GM18858 (cell line): ENCODE results near the gene ARMC9.
A peak's percentile ranks its signal among the peaks of the same experiment; 100 is the strongest.

Source experiments
- ATAC-seq: cut with Tn5 transposase; IDR thresholded peaks from one replicate; pipeline ENCODE4 v1.9.1; 2021; ENCODE audit not compliant: unreplicated experiment

Gene ARMC9

DNA sequence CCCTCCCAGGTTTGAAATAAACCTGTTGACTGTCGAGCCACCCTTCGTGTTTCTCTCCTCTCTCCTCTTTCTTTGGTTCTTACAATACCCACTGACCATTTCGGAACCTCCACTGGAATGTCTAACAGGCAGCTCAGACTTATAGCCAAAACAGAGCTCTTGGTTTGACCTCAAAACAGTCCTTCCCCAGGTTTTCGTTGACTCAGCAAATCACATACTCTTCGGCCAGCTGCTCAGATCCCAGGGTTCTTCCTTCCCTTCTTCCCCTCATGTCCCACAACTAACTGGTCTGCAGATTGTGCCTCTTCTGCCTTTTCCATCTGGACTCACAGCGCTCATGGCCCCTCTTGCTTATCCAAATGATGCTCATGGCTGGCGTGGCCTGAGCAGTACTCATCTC, 4.7 kb downstream of the ARMC9 start:
- no peak for ATAC-seq

DNA sequence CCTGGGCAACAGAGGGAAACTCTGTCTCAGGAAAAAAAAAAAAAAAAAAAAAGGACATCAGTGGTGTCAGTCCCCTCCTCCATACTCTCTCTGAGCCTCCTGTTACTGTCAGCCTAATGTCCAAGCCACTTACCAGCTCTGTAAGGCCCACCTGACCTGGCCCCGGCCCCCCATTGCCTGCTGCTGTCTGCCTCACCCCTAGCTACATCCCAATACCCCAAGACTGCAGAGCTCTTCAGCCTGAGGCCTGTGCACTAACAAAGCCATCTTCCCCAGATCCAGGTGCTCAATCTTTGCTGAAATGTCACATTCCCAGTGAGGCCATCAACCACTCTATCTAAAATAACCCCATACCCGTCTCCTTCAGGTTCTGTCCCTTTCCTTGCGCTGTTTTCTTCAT, 5.7 kb downstream of the ARMC9 start:
- no peak for ATAC-seq

DNA sequence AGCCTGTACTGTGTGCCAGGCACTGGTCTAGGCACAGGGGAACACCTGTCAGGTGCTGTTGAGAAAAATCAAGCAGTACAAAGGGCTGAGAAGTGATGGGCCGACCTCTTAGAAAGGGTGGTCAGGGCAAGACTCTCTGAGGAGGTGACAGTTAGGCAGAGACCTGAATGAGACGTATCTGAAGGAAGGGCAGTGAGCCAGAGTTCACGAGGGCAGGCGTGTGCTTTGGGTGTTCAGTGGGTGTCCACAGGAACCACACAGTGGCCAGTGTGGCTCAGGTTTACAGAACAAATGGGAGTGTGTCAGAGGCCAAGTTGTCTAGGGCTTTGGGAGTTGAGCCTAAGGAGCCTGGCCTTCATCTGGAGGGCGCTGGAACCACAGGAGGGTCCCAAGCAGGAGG, 6.2 kb downstream of the ARMC9 start:
- no peak for ATAC-seq

DNA sequence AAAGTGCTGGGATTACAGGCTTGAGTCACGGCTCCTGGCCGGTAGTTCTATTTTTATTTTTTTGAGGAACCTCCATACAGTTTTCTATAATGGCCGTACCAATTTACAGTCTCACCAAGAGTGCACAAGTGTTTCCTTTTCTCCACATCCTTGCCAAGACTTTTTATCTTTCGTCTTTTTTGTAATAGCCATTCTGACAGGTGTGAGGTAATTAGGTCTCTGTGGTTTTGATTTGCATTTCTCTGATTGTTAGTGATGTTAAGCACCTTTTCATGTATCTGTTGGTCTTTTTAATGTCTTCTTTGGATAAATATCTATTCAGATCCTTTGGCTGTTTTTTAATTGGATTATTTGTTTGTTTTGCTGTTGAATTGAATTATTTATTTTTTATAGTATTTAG, 9.3 kb downstream of the ARMC9 start:
- no peak for ATAC-seq

DNA sequence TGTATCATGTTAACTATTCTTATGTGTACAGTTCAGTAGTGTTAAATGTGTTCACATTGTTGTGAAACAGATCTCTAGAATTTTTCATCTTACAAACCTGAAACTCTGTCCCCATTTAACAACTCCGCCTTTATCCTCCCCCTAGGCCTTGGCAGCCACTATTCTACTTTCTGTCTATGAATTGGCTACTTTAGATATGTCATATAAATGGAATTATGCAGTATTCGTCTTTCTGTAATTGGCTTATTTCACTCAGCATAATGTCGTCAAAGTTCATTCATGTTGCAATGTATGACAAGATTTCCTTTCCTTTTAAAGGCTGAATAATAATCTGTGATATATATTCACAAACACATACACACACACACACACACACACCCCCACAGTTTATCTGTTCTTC, 12.4 kb downstream of the ARMC9 start:
- ATAC-seq, result no peak

DNA sequence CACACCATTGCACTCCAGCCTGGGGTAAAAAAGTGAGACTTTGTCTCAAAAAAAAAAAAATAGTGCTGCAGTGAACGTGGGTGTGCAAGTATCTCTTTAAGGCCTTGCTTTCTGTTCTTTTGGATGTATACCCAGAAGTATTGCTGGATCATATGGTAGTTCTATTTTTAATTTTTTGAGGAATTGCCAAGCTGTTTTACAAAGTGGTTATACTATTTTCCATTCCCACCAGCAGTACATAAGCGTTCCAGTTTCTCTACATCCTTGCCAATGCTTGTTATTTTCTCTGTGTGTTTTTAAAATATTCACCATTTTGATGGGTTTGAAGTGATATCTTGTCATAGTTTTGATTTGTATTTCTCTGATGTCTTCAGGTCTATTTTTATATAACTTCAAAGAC, 13.1 kb downstream of the ARMC9 start:
- ATAC-seq, result no peak

DNA sequence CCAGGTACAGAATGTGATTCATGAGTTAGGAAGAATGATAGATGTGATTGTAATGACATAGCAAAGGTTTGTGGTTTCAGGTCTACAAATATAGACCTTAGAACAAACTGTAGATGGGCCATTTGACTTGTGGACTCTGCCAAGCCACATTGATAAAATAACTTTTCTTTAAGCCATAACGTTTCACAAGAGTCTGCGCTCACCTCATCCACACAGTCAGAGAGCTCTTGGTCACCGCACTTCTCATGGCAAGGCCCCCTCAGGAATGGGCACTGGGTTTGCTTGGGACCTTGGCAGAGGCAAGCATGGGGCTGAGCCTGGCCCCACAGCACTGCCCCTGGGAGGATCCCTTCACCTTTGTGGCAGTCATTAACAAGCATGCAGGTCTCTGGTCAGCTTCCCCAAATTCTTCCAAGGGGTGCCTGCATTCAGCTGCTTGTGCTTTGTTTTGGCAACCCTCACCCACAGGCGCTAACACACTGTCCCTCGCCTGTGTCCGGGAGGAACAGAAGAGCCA, 14.0 kb downstream of the ARMC9 start:
- no peak for ATAC-seq

DNA sequence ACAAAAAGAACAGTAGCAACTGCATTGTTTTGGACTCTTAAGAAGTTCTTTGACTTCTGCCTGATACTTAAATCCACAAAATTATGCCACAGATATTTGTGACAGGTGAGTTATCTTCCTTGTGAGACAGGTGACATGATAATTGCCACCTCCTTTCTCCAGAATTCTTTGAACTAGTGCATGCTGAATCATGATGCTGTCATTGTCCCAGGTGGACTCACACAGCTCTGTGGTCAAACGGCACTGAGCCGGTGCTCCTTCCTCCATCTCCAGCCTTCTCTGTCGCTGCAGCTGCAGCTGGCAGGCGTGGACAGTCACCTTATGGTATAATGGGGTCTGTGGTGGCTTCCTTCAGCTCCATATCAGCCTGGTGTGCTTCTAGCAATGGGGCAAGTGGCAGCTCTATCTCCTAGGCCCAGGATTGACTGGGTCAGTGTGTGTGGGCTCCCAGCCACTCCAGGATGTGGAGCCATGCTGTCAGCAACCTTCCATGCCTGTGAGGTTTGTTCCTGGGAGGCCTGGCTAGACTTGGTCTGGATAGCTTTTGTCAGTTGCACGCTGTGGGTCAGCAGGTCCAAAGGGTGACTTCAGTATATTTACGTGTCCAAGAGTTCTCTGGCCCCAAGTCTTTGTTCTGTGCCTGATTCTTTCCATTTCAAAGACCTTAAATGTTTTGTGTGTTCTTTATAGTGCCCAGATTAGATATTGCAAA, 15.7 kb downstream of the ARMC9 start:
- no peak for ATAC-seq

DNA sequence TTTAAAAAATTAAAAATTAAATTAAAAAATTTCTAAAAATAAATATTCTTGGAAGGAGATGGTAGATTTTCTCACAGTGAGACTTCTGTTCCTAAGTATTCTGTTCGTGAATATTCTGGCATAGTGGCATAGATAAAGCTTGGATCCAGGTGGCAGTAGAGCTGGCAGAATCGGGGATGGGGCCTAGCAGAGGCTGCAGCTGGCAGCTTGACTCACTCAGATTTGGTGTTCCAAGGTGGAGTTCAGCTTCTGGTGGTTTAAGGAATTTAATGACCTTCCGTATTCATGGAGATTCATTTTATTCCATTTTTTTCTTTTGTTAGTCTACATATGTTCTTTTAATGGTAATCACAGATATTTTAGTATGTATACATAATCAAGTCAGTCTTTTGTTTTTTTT, 19.9 kb downstream of the ARMC9 start:
- ATAC-seq, result no peak

DNA sequence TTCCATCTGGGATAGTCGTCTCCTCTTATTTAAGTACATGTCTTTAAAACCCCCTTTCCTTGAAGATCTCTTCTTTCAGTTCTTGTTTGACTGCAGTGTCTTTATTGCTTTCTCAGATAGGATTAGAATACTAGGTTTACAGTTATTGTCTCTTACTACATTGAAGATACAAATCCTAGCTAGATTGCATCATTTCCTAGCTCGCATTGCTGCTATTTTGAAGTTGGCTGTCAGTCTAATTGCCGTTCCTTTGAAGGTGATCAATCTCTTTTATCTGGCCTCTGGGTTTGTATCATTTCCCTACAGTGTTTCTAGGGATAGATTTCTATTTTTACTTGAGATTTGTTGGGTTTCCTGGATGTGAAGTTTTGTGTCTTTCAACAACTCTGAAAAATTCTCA, 20.9 kb downstream of the ARMC9 start:
- ATAC-seq, result no peak

DNA sequence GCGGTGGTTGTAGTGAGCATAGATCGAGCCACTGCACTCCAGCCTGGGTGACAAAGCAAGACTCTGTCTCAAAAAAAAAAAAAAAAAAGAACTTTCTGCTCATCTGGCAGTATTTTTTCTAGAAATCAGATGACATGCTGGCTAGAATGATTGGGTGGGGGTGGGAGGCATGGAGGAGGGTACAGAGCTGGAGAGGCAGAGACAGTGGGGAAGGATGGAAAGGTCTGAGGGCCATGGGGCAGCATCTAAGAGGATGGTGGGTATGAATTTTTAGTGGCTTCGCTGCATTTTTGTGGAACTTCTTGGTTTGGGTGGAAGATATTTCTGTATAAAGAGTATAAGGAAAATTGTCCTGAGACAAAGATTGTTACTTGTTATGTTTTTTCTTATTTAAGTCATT, 23.3 kb downstream of the ARMC9 start:
- no peak for ATAC-seq

DNA sequence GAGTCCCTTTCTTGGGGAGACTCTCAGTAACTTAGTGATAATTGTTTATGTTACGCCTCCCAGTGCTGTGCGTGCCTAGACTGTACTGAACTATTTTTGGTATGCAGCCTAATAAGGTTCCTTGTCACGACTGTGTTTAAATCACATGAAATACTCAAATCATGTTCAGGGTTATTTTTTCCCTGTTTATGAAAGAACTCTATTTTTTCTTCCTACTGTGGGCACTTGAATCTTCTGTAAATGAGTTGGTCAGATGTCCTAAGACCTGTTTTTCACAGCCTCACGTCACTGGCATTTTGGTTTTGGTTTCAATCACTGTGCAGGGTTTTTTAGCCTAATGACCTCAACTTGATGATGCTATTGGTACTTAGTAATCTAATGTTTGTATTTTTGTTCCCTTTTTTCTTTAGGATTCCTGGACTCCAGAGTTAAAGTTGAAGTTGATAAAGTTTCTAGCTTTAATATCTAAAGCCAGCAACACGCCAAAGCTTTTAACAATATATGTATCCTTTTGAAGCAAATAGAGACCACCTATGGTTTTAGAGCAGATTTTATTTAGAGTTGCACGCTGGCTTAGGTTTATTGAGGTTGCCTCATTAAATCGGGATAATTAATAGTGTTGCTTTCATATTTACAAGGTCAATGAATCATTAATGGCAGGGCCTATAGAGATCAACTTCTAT, 24.0 kb downstream of the ARMC9 start:
- ATAC-seq, result peak; percentile 59

DNA sequence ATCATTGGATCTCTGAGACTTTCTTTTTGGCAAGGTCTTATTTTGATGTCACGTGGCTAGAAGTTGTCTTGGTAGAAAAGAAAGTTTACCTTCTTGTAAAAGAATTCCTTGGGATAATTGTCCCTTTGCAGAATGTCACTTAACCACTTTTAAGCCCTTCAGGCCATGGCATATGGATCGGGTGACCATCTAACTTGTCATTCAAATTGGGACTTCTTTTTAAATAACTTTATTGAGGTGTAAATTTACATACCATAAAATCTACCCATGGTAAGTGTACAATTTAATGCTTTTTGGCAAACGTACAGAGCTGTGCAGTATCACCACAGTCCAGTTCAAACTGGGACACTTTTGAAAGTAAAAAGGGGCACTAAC, 24.6 kb downstream of the ARMC9 start:
- ATAC-seq, result no peak

DNA sequence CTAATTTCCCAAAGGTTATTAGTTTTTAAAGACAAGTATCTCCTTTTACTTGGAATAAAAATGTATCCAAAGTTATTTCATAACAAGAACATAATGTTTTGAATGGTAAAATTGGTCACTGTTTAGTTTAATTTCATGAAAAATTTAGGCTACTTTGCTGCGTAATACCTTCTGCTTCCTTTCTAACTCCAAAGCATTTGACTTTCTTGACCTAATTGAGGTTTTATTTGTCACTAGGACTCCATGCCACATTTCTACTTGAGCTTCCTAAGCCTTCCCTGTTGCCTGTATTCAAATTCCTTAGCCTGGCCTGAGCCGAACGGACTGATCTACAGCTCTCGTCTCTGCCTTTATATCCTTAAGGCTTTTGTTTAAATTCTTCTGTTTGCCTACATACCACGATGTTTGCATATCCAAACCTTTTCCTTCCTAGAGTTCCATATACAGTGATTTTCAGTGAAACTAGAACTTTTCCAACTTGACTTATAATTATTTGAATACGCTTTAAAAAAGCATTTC, 25.1 kb downstream of the ARMC9 start:
- no peak for ATAC-seq

DNA sequence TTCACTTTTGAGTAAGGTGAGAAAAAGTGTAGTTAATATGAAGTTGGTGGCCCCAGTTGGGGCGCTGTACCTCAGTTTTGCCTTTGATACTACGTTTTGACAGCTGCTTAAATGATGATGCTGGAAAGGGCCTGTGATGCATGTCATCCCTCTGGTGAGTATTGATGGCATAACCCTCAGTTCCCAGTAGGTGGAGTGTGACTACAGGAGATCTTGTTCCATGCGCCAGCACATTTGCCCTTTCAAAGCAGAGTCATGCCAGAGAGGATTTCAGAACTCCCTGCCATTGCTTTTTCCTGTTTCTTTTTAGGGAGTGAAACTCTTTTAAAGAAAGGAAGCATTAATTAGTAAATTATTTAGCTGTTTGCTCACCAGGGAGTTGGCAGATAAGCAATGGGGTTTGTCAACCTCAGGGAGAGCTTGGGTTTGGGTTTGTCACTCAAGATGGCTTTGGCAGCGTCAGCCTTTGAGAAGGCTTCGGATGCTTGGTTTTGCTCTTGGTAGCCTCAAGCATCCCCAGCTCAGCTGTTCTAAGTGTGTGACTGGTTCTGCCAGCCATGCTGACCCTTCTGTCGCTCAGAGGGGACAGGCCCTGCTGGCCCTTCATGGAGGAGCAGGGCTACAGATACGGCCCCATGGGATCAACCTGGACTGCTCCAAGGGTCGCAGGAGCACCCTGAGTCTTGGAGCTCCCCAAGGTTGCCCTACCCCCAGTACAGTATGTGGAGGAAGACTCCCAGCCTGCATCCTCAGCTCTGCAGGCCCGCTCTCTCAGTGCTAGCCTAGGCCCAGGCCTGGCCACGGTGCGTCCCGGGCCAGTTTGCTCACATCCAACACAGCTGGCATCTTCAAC, 29.1 kb downstream of the ARMC9 start:
- ATAC-seq, result peak; percentile 41

DNA sequence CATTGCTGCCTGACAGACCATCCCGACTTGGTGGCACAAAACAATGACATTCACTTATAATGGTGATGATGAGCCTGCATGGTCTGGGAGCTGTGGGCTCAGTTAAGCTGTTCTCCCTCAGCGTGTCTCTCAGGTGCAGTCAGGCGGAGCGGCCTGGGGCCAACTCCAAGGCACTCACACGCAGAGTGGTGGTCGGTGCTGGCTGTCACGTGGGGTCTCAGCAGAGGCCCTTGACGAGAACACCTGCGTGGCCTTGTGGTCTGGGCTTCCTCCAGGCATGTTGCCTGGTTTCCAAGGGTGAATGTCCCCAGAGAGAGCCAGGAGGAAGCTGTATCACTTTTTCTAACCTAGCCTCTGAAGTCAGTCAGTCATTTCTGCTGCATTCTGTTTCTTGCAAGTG, 29.8 kb downstream of the ARMC9 start:
- ATAC-seq, result peak; percentile 65

DNA sequence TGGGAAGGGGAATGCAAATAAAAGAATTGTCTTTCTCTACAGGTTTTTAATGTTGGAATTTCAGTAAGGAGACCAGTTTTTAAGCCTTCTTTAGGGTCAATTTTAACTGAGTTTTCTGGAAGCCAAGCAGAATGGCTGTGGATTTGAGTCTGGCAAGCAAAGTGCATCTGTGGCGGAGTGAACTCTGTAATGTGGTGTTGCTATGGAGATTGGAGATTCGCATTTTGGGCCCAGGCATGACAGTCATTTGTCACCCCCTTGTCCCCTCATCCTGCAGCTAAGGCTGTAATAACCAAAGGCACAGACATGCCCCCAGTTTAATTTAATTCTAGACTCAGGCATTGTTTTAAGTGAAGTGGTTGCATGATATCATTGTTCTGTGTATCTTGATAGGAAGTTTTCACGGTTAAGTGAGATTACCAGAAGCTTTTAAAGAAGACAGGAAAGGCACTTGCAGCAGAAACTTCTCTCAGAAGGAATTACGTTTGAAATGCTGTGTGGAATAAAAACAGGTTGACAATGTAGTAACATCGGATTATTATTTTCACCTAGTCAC, 30.6 kb downstream of the ARMC9 start:
- ATAC-seq, result no peak

DNA sequence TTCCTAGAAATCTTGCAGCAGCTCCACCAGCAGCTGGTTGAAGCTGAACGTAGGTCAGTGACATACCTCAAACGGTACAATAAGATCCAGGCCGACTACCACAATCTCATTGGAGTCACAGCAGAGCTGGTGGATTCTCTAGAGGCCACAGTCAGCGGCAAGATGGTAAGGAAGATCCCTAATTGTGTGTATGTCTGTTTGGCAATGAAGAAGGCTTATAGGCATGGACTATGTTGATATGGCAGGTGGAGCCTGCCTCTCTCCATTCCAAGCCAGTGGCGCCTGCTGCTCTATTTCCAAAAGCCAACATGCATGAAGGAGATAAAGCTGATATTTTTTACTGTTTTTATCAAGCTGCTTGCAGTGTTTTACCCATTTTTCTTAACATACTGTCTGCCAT, 36.8 kb downstream of the ARMC9 start:
- ATAC-seq, result no peak

DNA sequence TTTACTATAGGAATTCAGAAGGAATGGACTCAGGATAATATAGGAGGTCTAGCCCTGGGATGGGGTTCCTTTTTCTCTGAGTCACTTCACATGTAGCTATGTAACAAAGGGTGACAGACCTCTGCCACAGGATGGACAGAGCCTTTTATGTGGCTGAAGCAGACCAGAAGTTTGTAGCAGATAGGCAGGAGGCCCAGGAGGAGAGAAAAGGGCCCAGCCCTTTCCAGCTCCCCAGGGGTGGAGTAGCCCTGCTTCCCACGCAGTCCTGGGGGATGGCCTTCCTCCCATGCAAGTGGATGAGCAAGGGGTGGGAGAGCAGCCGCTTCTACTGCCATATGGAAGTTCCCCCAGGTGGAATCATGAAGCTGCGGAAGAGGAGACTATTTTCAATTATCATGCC, 40.3 kb downstream of the ARMC9 start:
- no peak for ATAC-seq

DNA sequence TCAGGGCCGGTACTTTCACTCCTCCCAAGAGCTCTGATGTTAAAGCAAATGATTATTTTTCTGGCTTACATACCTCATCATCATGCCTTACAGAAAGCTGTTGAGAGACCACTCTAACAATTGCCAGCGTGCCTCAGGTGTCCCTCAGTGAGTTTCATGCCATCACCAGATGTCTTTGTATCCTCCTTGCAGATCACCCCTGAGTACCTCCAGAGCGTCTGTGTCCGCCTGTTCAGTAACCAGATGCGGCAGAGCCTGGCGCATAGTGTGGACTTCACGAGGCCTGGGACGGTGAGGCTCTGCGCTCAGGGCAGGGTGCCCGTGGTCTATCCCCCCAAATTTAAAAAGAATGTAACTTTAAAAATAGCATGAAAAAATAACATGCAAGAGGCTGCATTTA, 41.3 kb downstream of the ARMC9 start:
- ATAC-seq, result no peak

DNA sequence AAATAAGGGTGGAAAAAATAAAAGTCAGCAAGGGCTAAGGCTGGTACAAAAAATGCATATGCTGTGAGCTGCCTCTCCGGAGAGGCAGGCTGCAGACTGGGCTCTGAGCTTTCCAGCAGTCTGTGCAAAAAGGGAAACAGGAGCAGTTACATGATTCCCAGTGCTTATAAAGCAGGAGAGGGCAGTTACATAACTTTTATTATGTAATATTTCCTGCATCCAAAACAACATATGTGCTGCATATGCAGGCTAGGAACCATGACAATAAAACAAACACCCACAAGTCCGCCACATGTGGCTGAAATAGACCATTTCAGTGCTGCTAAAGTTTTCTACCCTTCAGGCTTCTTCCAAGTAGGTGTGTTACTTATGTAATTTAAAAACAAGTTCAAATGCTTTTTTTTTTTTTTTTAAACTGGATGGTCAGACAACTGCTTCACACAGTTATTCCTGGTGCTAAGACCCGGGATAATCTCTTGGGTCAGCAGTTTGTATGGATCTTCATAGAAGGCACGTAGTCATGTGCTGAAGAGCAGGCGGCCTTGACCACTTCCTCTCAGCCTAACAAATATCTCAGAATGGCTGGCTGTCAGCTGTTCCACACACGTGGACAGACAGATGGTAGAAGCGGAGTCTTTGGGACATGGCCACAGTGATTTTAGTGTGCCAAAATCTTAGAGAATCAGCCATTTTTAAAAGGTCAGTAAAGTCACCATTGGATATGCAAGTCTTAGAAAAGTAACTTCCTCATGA, 43.5 kb downstream of the ARMC9 start:
- ATAC-seq, result no peak
